ENCODE measurements around the gene PKD2.

- TF ChIP-seq, protein P1, sequence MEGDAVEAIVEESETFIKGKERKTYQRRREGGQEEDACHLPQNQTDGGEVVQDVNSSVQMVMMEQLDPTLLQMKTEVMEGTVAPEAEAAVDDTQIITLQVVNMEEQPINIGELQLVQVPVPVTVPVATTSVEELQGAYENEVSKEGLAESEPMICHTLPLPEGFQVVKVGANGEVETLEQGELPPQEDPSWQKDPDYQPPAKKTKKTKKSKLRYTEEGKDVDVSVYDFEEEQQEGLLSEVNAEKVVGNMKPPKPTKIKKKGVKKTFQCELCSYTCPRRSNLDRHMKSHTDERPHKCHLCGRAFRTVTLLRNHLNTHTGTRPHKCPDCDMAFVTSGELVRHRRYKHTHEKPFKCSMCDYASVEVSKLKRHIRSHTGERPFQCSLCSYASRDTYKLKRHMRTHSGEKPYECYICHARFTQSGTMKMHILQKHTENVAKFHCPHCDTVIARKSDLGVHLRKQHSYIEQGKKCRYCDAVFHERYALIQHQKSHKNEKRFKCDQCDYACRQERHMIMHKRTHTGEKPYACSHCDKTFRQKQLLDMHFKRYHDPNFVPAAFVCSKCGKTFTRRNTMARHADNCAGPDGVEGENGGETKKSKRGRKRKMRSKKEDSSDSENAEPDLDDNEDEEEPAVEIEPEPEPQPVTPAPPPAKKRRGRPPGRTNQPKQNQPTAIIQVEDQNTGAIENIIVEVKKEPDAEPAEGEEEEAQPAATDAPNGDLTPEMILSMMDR (IDR thresholded peaks at IDR 0.05; ENCODE audit: poor library complexity): no peak
- TF ChIP-seq EZH2 (IDR thresholded peaks at IDR 0.05; ENCODE audit: borderline replicate concordance) (no peak), EZH2phosphoT487 (IDR thresholded peaks at IDR 0.05; ENCODE audit: low read depth, severe bottlenecking, unreplicated experiment) (no peak)
Measured at GRCh38 chr4:88006956-88007303, 505 bp upstream of the PKD2 start.

All from hepatocyte (in vitro differentiated cells).